HG03060 (cell line): ENCODE results near the gene IFNL1.
"Not testable (repeated sequence)": the region's sequence is repeated elsewhere in the genome, so short reads cannot be mapped to it uniquely, and the experiment has no call there.

ENCODE experiments used
- ATAC-seq: cut with Tn5 transposase; IDR thresholded peaks from one replicate; pipeline ENCODE4 v1.9.1; 2021; ENCODE audit warnings: low read depth, moderate number of reproducible peaks; ENCODE audit not compliant: unreplicated experiment

Gene IFNL1

DNA sequence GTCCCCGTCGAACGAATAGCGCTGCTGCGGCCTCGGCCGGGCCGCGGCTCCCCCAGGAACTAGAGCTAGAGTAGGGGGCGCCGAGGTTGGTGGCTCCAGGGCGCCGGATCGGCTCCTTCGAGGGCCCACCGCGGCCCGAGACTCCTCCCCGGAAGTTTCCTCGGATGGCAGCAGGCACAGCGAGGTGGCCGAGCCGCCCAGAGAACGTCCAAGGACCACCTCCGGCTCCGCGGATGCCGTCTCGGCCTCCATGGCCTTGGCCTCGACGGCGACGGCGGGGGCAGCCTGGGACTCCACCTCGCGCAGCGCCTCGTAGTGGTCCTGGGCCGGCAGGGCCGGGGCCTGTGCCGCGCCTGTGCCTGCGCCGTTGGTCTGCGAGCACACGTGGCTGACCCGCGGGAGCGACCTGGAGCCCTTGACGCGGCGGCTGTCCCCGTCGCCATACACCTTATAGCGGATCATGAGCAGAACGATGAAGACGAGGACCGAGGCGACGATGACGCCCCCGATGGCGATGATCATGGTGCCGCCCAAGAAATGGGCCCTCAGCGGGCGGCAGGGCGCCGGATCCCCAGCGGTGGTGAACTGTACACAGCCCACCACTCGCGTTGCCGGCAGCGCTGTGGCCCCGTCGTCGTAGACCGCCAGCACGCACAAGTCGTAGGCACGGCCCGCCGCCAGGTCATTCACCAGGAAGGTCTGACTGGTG, 11.8 kb downstream of the IFNL1 start:
- no peak for ATAC-seq

DNA sequence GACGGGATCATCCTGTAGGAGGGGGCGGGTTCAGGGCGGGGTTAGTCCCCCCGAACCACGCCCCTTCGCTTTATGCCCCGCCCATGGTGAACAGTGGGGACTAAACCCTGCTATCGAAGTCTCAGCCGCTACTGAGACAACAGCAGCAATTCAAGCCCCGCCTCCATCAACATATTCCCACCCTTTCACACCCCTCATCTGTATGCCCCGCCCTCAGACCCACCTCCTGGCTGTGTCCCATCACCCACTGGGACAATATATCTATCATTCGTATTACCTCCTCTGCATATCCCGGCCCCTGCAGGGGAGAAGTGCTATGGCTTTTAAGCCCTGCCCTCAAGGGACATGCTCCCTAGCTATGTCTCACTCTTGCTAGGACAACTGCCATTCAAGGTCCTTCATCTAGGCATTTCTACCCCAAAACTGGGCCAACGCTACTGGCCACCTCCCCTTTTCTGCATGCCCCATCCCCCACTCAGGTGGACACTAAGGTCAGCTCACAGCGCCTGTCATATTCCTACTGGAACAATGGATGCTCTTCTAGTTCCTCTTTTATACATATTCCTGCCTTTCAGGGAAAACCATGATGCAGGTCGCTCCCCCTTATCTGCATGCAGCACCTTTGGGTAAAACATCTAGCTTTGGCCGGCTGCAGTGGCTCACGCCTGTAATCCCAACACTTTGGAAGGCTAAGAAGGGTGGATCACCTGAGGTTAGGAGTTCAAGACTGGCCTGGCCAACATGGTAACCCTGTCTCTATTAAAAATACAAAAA, 12.5 kb downstream of the IFNL1 start:
- ATAC-seq = no peak

DNA sequence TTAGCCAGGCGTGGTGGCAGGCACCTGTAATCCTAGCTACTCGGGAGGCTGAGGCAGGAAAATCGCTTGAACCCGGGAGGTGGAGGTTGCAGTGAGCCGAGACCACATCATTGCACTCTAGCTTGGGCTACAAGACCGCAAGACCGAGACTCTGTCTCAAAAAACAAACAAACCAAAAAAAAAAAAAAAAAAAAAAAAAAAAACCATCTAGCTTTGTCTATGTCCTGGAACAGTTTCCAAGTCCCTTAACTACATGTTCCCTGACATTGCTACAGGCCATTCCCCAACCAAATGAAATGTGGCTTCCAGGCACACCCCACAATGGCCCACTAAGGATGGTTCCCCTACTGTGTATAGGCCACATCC, 13.1 kb downstream of the IFNL1 start:
- not testable (repeated sequence) for ATAC-seq

DNA sequence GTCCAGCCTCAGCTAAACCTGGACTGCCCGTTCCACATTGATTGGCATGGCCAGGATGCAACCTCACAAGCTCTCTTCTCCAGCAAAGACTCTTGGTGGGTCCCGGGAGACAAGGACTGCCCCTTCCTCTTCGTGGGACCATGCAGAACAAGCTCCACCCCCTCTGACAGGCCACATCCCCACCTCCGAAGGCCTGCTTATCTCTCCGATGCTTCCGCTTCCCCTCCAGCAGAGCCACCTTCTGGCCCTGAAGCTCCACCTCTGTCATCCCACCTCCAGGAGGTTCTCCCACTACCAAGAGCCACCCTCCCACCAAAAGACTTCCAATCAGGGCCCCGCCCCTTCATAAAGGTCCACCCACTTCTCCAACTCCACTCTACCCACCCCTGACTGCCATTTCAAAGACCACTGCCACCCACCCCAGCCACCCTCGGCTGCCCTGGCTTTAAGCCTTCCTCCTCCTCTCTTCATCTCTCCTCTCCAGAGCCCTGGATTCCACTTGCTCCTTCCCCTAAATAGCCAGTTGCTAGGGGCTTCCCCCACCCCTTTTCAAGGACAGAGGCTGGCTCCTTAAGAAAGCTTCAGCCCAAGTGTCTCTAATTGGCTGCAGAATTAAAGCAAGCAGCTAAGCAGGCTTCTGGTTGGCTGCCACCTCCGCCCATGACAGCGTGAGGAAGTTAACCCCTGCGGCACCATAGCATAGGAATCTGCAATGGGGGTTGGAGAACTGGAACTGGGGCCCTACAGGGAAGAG, 14.5 kb downstream of the IFNL1 start:
- ATAC-seq = no peak

DNA sequence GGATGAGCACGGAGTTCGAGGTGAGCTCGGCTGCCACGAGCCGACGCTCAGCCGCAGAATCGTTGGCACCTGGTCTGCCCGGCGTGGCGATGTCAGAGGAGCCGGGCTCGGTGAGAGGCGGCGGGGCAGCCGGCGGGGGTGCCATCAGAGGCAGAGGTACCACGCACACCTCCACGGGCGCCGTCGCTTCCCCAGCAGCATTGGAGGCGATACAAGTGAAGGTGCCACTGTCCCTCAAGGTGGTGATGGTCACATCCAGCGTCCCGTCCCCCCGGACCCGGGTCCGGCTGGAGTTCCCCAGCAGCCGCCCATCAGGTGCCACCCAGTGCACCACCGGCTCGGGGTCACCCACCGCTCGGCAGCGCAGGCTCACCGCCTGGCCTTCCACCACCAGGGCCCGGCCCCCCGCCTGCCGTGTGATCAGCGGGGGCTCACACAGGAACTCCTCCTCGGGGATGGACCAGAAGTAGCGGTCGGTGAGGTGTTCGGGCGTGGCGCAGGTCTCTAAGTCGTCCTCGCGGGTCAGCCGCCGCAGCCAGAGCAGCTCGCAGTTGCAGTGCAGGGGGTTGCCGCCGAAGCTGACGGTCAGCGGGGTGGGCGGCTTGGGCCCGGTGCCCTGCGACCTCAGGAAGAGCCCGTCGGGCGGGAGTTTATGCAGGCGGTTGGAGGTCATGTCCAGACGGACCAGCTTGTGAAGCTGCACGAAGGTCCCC, 18.0 kb downstream of the IFNL1 start:
- ATAC-seq = no peak

DNA sequence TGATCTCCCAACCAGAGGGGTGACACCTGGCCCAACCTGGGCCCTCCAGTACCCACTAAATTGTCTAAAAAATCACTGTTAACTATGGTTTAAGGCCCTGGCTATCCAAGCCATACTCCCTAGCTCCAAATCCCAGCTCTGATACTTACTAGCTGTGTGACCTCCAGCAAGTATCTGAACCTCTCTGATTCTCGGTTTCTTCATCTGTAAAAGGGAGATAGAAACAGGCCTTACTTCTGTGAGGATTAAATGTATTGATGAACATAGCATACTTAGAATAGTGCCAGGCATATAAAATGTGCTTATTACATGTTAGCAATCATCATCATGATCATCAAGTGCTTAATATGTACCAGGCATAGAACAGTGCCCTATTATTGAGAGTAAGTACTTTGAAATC, 19.7 kb downstream of the IFNL1 start:
- no peak for ATAC-seq

DNA sequence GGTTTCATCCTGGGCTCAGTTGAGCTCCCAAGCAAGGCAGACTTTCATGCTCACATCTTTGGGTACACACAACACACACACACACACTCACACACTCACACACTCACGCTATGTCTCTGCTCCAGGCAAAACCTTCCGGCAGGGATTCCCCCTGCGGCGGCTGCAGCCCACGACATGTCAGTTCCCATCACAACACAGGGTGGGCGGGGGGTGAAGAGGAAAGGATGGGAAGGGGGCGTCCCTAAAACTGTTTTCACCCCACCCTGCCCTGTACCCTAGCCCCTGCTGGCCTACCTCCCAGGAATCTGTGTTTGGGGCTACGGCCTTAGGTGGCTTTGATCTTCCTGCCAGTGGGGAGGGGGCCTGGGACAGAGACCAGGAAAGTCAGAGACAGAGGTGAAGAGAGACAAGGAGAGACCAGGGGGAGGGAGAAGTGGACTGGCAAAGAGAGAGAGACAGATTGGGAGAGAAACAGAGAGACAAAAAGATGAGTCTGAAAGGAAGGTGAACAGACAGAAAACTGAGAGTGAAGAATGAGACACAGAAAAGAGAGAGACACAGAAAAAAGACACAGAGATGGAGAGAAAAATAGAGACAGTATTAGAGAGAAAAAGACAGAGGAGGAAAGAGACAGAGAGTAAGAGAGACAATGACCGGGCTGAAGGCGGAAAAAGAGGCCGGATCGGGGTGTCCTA, 20.6 kb downstream of the IFNL1 start:
- ATAC-seq = no peak

DNA sequence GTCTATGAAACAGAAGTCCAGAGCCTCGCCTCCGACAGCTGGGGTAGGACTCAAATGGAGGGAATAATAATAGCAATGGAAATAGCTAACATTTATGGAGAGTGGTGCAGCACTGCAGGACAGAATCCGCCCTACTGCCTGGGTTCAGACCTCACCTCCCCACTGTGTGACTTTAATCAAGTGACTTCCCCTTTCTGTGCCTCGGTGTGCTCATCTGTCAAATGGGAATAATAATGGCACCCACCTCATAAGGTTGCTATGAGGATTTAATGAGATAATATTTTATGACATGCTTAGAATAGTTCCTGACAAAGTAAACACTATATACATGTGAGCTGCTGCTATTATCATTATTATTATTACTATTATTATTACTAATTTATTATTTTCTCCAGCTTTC, 21.3 kb downstream of the IFNL1 start:
- no peak for ATAC-seq

DNA sequence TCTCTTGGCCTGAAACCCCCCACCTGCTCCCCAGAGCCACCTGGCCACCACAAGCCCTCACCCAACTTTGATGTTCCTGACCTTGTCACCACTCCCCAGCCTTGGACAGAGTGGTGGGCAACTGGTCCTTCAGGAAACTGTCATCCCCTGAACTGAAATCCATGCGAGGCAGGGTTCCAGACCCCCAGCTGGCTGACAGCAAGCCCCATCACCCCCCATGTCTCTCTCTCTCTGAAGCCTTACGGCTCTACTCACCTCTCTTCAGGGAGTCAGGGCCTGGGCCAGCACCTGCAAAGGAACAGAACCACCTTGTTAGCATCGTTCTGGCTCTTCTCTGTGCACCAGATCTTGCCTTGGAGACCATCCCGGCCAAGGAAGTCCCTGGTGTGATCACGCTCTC, 21.9 kb downstream of the IFNL1 start:
- ATAC-seq = no peak

DNA sequence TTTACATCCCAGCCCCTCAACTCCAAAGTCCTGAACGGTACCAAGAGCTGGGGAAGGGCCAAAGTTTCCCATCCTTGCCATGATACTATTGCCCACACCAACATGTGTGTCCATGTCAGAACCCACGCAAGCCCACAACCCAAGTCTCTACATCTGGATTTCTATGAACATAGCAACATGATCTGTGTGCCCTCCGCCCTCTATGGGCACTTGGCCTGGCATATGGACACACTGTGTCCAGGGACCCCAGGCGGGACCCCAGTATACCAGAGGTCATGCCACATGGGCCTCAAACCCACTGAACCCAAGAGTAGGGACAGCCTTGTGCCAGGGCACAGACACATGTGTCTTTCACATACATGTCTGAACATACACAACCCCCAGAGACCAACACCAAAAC, 22.5 kb downstream of the IFNL1 start:
- ATAC-seq = no peak

DNA sequence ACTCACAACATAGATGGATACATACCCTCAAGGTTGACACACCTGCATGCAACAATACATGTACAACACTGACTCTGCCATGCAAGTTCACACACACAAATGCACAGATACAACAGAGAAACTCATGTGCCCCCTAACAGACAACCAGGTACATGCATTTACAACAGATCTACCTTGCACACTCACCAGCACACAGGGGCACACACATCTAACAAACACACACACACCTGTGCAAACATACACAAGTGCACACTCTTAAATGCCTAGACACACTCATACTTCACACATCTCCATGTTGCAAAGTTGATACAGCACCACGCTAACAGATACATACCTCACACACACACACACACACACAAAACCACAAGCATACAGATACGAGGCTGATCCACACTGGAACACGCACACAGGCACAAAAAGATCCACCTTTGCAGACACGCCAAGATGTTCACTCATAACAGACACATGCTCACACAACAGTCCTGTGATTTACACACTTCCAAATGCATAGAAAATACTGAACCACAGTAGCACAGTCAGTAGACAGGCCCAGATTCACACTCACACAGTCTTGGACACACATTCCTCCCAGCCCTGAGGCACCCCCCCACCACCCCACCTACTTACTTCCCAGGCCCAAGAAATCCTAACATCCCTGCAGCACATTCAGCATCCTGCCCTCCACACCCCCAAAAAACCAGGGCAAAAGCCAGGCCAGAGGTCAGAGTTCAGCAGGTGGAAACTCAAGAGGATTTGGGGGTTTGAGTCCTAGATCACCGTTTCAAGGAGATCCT, 23.1 kb downstream of the IFNL1 start:
- no peak for ATAC-seq

DNA sequence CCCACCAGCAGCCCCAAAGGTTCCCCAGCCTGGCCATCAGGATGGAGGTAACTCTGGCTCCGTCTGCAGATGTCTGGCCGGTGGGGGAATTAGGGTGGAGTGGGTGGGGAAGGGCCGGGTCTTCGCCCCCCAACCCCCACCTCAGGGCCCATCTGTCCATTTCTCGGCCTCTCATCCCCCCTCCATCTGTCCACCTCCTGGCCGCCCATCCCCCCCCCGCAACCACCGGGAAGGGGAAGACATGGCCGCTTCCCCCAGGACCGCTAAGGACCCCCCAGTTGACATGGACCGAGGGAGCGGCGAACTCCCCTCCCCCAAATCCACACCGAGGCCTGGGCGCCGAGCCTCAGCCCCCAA, 23.7 kb downstream of the IFNL1 start:
- ATAC-seq = no peak

DNA sequence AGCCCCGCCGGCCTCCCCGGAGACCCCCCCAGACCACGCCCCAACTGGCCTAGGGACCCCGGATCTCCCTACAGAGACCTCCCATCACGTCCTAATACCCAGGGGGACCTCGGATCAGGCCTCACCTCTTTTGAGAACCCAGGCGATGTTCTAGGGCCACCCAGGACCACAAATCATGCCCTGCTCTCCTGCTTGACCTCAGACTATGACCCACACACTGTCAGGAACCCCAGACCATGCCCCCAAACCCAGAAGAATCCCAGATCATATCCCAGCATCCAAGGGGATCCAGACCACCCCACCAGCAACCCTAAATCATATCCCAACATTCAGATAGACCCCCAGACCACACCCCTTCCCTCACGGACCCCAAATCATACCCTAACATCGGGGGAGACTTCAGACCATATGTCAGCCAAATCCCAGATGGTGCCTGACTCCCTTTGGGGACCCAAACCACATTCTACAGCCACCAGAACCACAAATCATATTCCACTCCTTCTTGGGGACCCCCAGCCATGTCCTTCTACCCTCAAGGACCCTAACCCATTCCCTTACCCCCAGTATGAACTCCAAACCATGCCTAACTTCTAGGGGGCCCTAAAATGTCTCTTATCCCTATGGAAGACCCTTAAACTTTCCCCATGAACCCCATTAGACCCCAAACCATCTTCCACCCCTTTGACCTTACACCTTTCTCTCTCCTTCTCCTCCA, 25.1 kb downstream of the IFNL1 start:
- no peak for ATAC-seq

DNA sequence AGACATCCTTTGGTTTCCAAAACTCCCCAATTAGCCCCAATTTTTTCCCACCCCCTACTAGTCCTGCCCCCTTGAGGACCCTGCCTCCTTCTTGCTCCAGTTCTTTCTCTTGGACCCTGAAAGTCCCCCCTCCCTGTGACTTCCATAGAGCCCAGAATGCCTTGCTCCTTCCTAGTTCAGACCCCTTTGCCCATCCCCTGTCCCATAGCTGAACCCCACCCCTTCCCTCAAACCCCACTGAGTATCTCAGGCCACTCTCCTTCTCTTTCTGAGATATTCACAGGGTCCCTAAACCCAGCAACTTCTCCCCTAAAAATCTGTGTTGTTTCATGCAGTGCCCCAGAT, 25.6 kb downstream of the IFNL1 start:
- ATAC-seq = no peak

DNA sequence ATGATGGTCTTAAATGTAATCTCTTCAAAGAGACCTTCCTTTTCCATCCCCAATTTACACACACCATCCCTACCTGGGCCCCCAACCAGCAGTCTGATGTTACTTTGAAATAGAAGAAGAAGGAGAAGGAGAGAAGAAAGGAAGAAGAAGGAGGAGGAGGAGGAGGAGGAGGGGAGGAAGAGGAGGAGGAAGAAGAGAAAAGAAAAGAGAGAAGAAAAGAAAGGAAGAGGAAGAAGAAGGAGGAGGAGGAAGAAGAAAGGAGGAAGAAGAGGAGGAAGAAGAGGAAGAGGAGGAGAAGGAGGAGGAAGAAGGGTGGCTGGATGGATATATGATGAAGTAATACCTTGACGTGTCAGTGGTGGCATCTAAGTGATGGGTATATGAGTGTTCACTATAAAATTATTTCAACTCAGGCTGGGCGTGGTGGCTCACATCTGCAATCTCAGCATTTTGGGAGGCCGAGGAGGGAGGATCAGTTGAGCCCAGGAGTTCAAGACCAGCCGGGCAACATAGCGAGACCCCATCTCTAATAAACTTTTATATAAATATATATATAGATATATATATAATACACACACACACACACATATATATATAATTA, 28.1 kb downstream of the IFNL1 start:
- no peak for ATAC-seq

DNA sequence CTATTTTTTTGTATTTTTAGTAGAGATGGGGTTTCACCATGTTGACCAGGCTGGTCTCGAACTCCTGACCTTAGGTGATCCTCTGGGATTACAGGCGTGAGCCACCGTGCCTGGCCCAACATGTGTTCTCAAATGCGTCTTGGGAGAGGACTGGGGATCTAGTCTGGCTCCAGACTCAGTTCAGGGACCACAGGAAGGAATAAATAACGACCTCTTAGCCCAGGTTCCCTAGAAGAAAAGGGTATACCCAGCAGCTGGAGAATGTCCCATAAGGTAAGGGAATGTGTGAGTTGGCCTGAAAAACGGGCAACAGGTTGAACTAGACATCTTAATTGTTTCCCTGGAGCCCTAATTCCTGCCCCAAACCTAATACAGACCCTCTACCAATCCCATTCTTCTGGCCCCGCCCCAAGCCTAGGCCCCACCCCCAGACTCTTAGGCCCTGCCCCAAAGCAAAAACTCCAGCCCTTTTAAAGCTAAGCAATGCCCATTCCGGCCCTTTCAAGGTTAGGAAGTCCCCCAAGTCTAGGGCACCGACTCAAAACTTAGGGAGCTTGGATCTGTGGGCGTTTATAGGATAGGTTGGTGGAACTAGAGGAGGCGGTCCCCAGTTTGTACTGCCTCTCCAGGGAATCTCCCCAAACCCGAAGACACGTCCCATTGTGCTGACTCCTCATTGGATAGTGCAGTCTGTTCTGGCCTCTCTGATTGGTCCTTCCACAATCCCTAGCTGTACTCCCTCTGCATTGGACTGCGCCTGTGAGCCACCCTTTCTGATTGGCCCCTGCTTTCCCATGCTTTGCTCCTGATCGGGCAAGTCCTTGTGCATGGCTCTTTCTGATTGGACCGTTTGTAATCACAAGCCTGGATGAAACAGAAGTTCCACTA, 29.8 kb downstream of the IFNL1 start:
- ATAC-seq = no peak

DNA sequence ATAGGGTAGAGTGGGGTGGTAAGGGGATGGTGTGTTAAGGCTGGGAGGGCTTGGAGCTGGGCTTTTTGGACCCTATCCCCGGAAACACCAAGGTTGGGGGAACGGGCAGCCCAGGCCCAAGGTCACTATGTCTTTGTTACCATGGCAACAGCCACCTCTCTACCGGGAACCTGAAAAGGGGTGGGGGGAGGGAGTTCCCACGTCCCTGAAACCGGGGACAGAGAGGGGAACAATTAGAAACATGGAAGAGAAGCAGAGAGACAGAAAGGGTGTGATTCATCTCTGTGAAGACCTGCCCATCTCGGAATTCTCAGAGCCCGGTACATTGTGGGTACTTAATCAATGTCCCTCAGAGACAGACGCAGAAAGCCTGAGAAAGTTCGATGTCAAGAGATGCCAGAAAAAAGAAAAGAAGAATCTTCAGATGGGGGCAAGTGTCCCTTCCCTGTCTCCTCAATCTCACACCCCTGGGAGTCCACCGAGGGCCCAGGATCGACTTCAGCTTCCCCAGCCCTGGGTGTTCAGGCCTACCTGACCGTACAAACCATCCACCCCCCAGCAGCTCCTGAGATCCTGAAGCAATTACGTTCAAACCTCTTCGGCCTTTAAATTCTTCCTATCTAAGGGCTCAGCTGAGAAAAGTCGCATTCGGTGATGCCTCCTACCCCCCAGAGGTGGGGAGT, 31.3 kb downstream of the IFNL1 start:
- ATAC-seq = no peak
